Gastrocnemius medialis (tissue), 4 donors: Measurements from ENCODE around the gene RCL1. TPM values are rescaled to one million over a fixed set of nuclear protein-coding genes. Genes with fewer than 3 reads are reported as not detected.
A peak's percentile ranks its signal among the peaks of the same experiment; 100 is the strongest.
"Not testable (repeated sequence)": the region's sequence is repeated elsewhere in the genome, so short reads cannot be mapped to it uniquely, and the experiment has no call there.

Source experiments
- ATAC-seq, 2 donors: fragments of 150-250 bp; one replicate each; pipeline ENCODE4 v1.9.1; 2016
- DNase-seq, 2 donors: peaks; one replicate each; pipeline ENCODE4 v3.0.0-alpha.2; 2019
- H3K27ac ChIP-seq, 4 donors: fragments of 200-600 bp; sonication (generic); 1 replicate in 1 of 4; 2 replicates in 3 of 4; pipeline ENCODE4 v1.5.1; 2016 to 2018; ENCODE audit warnings: mild to moderate bottlenecking in 2 of 4, moderate library complexity in 1 of 4
- H3K27me3 ChIP-seq, 3 donors: fragments of 200-600 bp; sonication (generic) in 2 of 3; 1 replicate in 1 of 3; 2 replicates in 2 of 3; pipeline versions ENCODE4 v1.5.1 to v1.6.0; 2016 to 2019; ENCODE audit warnings: mild to moderate bottlenecking in 1 of 3, moderate library complexity in 1 of 3
- H3K36me3 ChIP-seq, 2 donors: fragments of 200-600 bp; sonication (generic) in 1 of 2; one replicate each; pipeline ENCODE4 v1.5.1; 2017 to 2018
- H3K4me1 ChIP-seq, 2 donors: fragments of 200-600 bp; sonication (generic) in 1 of 2; one replicate each; pipeline ENCODE4 v1.5.1; 2016 to 2017; ENCODE audit warnings: mild to moderate bottlenecking in 2 of 2
- H3K4me3 ChIP-seq, 4 donors: fragments of 200-600 bp; sonication (generic) in 3 of 4; 1 replicate in 1 of 4; 2 replicates in 3 of 4; pipeline ENCODE4 v1.5.1; 2016 to 2019; ENCODE audit warnings: mild to moderate bottlenecking in 2 of 4
- H3K9me3 ChIP-seq, 3 donors: fragments of 200-600 bp; sonication (generic) in 2 of 3; 1 replicate in 1 of 3; 2 replicates in 2 of 3; pipeline ENCODE4 v1.5.1; 2016 to 2019
- POLR2A ChIP-seq, 2 donors: fragments of 450-650 bp; IDR thresholded peaks; one replicate each; pipeline ENCODE4 v1.6.1; 2017; ENCODE audit warnings: antibody characterized with exemption in 2 of 2, mild to moderate bottlenecking in 2 of 2, moderate library complexity in 2 of 2
- in situ Hi-C, 4 donors: fragments of 200-750 bp; cut with MboI; loops; one replicate each; pipeline versions ENCODE4 v1.15.0 to v1.8.0; 2017; ENCODE audit warnings: low sequenced_read_pairs in 4 of 4
- intact Hi-C: fragments of 100-400 bp; cut with DNase I; formaldehyde crosslinking; loops from one replicate; pipeline ENCODE4 v1.15.1; 2023; ENCODE audit warnings: low total_unique reads
- total RNA-seq, 4 donors: library from RNA; depleted of rRNA; stranded (reverse); fragments of >200 nt; gene quantifications; one replicate each; pipeline versions ENCODE4 v1.1.0 to v1.2.3, GENCODE V29; 2016
- TF ChIP-seq, protein P1 (sequence below), 5 experiments: fragments of 450-650 bp in 3 of 5; fragments of 200-600 bp in 2 of 5; sonication (generic) in 2 of 5; IDR thresholded peaks in 4 of 5; conservative IDR thresholded peaks in 1 of 5; 1 replicate in 4 of 5; 2 replicates in 1 of 5; pipeline ENCODE4 v1.5.1; 2016 to 2019; ENCODE audit warnings: antibody characterized with exemption in 5 of 5, mild to moderate bottlenecking in 3 of 5, moderate library complexity in 3 of 5

Gene RCL1
- total RNA-seq, 4 donors from 2014 or later, result 18.8 to 62.4 (median 26.2) TPM

DNA sequence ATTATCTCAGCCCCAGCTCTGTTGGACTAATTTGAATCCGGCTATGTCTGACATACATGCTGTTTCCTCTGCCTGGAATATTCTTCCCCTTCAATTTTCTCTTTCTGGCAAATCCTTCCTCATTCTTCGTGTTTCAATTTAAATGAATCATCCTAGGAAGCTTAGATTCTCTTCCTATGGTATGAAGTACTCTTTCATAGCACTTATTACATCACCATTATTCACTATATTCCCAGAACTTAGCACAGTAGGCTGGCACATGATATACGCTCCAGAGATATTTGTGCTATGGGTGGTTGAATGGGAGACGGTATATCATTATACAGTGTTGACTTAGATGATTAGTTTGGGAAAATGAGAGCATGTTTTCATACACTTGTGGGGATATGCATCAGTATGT, 101.3 kb downstream of the RCL1 start:
- in situ Hi-C loops, result no loop called here
- Histone ChIP-seq H3K4me3 (no peak overlapping the region), H3K27ac (no peak overlapping the region), H3K36me3 (no peaks in the 10 kb centered on the region), H3K27me3 (no peaks in the 10 kb centered on the region), H3K9me3 (no peaks in the 10 kb centered on the region), H3K4me1 (peaks cover 0 to 7% of the 10 kb centered on the region in 2 donors)
- intact Hi-C loops, result no loop called here
- no peak for ATAC-seq
- no peak for DNase-seq
- no peak for TF ChIP-seq POLR2A (IDR thresholded peaks at IDR 0.05)
- TF ChIP-seq, protein P1, sequence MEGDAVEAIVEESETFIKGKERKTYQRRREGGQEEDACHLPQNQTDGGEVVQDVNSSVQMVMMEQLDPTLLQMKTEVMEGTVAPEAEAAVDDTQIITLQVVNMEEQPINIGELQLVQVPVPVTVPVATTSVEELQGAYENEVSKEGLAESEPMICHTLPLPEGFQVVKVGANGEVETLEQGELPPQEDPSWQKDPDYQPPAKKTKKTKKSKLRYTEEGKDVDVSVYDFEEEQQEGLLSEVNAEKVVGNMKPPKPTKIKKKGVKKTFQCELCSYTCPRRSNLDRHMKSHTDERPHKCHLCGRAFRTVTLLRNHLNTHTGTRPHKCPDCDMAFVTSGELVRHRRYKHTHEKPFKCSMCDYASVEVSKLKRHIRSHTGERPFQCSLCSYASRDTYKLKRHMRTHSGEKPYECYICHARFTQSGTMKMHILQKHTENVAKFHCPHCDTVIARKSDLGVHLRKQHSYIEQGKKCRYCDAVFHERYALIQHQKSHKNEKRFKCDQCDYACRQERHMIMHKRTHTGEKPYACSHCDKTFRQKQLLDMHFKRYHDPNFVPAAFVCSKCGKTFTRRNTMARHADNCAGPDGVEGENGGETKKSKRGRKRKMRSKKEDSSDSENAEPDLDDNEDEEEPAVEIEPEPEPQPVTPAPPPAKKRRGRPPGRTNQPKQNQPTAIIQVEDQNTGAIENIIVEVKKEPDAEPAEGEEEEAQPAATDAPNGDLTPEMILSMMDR (IDR thresholded peaks at IDR 0.05 in 4 of 5, conservative IDR thresholded peaks at IDR 0.05 in 1 of 5), result no peak

DNA sequence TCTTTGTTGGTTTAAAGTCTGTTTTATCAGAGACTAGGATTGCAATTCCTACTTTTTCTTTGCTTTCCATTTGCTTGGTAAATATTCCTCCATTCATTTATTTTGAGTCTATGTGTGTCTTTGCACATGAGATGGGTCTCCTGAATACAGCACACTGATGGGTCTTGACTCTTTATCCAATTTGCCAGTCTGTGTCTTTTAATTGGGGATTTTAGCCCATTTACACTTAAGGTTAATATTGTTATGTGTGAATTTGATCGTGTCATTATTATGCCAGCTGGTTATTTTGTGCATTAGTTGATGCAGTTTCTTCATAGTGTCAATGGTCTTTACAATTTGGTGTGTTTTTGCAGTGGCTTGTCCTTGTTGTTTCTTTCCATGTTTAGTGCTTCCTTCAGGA, 107.1 kb downstream of the RCL1 start:
- H3K36me3 ChIP-seq, H3K27me3 ChIP-seq, intact Hi-C loops, in situ Hi-C loops, H3K27ac ChIP-seq, H3K4me3 ChIP-seq, H3K9me3 ChIP-seq, H3K4me1 ChIP-seq, DNase-seq, ATAC-seq: not testable (repeated sequence)

DNA sequence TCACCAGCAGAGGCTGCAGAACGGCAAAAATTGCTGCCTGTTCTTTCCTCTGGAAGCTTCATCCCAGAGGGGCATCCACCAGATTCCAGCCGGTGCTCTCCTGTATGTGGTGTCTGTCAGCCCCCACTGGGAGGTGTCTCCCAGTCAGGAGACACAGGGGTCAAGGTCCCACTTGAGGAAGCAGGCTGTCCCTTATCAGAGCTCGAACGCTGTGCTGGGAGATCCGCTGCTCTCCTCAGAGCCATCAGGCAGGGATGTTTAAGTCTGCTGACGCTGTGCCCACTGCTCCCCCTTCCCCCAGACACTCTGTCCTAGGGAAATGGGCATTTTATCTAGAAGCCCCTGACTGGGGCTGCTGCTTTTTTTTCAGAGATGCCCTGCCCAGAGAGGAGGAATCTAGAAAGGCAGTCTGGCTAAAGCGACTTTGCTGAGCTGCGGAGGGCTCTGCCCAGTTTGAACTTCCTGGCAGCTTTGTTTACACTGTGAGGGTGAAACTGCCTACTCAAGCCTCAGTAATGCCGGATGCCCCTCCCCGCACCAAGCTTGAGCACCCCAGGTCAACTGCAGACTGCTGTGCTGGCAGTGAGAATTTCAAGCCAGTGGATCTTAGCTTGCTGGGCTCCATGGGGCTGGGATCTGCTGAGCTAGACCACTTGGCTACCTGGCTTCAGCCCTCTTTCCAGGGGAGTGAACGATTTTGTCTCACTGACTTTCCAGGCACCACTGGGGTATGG, 108.8 kb downstream of the RCL1 start:
- in situ Hi-C loops, H3K36me3 ChIP-seq, intact Hi-C loops, H3K27me3 ChIP-seq, H3K4me3 ChIP-seq, ATAC-seq, H3K27ac ChIP-seq, H3K9me3 ChIP-seq, DNase-seq: not testable (repeated sequence)
- H3K4me1 ChIP-seq, result peaks cover 5 to 12% of the 10 kb centered on the region in 2 donors

DNA sequence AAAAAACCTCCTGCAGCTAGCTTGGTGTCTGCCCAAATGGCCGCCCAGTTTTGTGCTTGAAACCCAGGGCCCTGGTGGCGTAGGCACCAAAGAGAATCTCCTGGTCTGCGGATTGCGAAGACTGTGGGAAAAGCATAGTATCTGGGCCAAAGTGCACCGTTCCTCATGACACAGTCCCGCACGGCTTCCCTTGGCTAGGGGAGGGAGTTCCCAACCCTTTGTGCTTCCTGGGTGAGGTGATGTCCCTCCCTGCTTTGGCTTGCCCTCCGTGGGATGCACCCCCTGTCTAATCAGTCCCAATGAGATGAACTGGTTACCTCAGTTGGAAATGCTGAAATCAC, 109.4 kb downstream of the RCL1 start:
- H3K4me1 ChIP-seq, result peaks cover 5 to 12% of the 10 kb centered on the region in 2 donors
- H3K9me3 ChIP-seq, result no peaks in the 10 kb centered on the region
- in situ Hi-C loops, result no loop called here
- ATAC-seq (no peak), DNase-seq (no peak)
- intact Hi-C loops, result no loop called here
- no peak for TF ChIP-seq POLR2A (IDR thresholded peaks at IDR 0.05)
- TF ChIP-seq, protein P1 (IDR thresholded peaks at IDR 0.05 in 4 of 5, conservative IDR thresholded peaks at IDR 0.05 in 1 of 5), result no peak
- no peak overlapping the region for H3K27ac ChIP-seq
- no peak overlapping the region for H3K4me3 ChIP-seq
- no peaks in the 10 kb centered on the region for H3K36me3 ChIP-seq
- H3K27me3 ChIP-seq, result no peaks in the 10 kb centered on the region

DNA sequence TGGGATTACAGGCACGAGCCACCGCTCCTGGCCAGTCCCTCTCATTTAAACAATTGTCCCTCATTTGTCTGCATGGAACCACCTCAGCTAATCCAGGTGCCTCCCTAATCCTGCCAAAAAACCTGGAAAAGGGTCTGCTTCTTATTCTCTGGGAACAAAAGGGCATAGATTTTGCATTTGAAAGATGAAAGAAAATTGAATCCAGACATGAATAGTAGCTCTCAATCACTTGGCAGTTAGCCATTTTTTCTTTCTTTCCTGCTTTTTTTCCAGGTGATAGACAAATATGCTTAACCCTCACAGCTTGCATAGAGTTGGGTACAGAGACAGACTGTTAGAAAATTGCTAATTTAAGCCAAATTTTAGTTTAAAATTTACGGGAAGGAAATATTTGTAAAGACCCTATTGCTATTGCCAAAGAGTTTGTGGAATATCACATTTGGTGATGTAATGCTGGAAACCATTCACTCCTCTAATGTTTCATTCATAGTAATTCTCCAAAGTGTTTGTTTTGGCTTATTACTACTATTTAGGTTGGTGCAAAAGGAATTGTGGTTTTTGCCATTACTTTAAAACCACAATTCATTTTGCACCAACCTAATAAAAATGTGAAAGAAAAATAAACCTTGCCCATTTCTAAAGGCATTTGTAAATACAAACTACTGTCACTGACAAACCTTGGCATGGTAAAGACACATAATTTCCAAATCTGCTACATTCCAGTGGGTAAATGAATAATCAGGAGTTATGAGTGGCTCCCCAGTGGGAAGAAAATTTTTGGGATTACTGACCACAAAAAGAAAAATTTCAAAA, 111.8 kb downstream of the RCL1 start:
- H3K4me1 ChIP-seq, result peaks cover 5 to 12% of the 10 kb centered on the region in 2 donors
- H3K36me3 ChIP-seq, result no peaks in the 10 kb centered on the region
- ATAC-seq, result peak; percentile 23 to 33
- H3K4me3 ChIP-seq, result no peak overlapping the region
- in situ Hi-C loops (no loop called here), intact Hi-C loops (no loop called here)
- TF ChIP-seq POLR2A (IDR thresholded peaks at IDR 0.05), result no peak
- TF ChIP-seq, protein P1 (IDR thresholded peaks at IDR 0.05 in 4 of 5, conservative IDR thresholded peaks at IDR 0.05 in 1 of 5), result no peak
- no peaks in the 10 kb centered on the region for H3K9me3 ChIP-seq
- no peaks in the 10 kb centered on the region for H3K27me3 ChIP-seq
- no peak overlapping the region for H3K27ac ChIP-seq
- no peak for DNase-seq
